Calu3 (cell line): ENCODE data around the gene SERBP1. TPM values are rescaled to one million over a fixed set of nuclear protein-coding genes. Genes with fewer than 3 reads are reported as not detected.

ENCODE experiments used
- BruUV-seq: library from RNA; stranded (reverse); fragments of 400-500 nt; replicated peaks from 2 replicates; lab custom pipeline; 2021; lab: Mats Ljungman, UMichigan
- CTCF ChIA-PET: fragments of 300-600 bp; sonication (Branson Sonifier 250); formaldehyde crosslinking; loops from one replicate; lab custom pipeline; 2022; ENCODE audit warnings: antibody characterized with exemption; lab: Charles Lee
- DNase-seq: peaks from one replicate; pipeline ENCODE4 v3.0.0; 2022
- H3K27ac Mint-ChIP-seq: one replicate; pipeline ENCODE4 v1.8.0; 2022; ENCODE audit warnings: mixed read lengths; ENCODE audit not compliant: unreplicated experiment
- H3K27me3 Mint-ChIP-seq: one replicate; pipeline ENCODE4 v1.8.0; 2022; ENCODE audit warnings: mixed read lengths; ENCODE audit not compliant: unreplicated experiment
- H3K36me3 Mint-ChIP-seq: one replicate; pipeline ENCODE4 v1.8.0; 2022; ENCODE audit warnings: mild to moderate bottlenecking, moderate library complexity, mixed read lengths; ENCODE audit not compliant: insufficient read depth, unreplicated experiment
- H3K4me1 Mint-ChIP-seq: one replicate; pipeline ENCODE4 v1.8.0; 2022; ENCODE audit warnings: mild to moderate bottlenecking, low read depth, mixed read lengths; ENCODE audit not compliant: unreplicated experiment
- H3K4me3 Mint-ChIP-seq: one replicate; pipeline ENCODE4 v1.8.0; 2022; ENCODE audit warnings: mild to moderate bottlenecking, low read depth, moderate library complexity, mixed read lengths; ENCODE audit not compliant: unreplicated experiment
- H3K9me3 Mint-ChIP-seq: one replicate; pipeline ENCODE4 v1.8.0; 2022; ENCODE audit warnings: low read depth, mixed read lengths; ENCODE audit not compliant: unreplicated experiment
- CTCF ChIP-seq: fragments of 200-600 bp; IDR thresholded peaks from one replicate; pipeline ENCODE4 v1.8.0; 2022; ENCODE audit warnings: antibody characterized with exemption; ENCODE audit not compliant: unreplicated experiment
- intact Hi-C: fragments of 100-400 bp; cut with micrococcal nuclease; formaldehyde crosslinking; loops from one replicate; pipeline ENCODE4 v1.10.0; 2022; ENCODE audit not compliant: unreplicated experiment
- total RNA-seq: library from RNA; stranded (reverse); gene quantifications from 2 replicates; pipeline ENCODE4 v1.2.3, GENCODE V29; 2022

The SERBP1 gene
- total RNA-seq, 1 experiment from 2014 or later, result 226 TPM

- CTCF ChIA-PET, result no interaction called here
- intact Hi-C loops, result no loop called here
- DNase-seq, result no peak
- Mint-ChIP-seq H3K27me3 (no peaks in the 10 kb centered on the region), H3K4me1 (peaks cover 25% of the 10 kb centered on the region), H3K9me3 (no peaks in the 10 kb centered on the region), H3K36me3 (peaks cover 5% of the 10 kb centered on the region), H3K4me3 (no peak overlapping the region), H3K27ac (no peak overlapping the region)
- BruUV-seq, result no TSS peak
- TF ChIP-seq CTCF, result no peak
Measured at GRCh38 chr1:67371681-67372080, 58.5 kb downstream of the SERBP1 start.

GRCh38 chr1:67371043-67371442 is 59.2 kb downstream of the SERBP1 start:
- no TSS peak for BruUV-seq
- Mint-ChIP-seq H3K36me3 (peaks cover 5% of the 10 kb centered on the region), H3K27ac (no peak overlapping the region), H3K27me3 (no peaks in the 10 kb centered on the region), H3K4me3 (no peak overlapping the region), H3K9me3 (no peaks in the 10 kb centered on the region), H3K4me1 (peaks cover 18% of the 10 kb centered on the region)
- intact Hi-C loops, result no loop called here
- CTCF ChIA-PET, result no interaction called here
- DNase-seq, result no peak
- no peak for TF ChIP-seq CTCF

- TF ChIP-seq CTCF, result no peak
- Mint-ChIP-seq H3K27ac (peak overlapping the region; percentile 24), H3K27me3 (no peaks in the 10 kb centered on the region), H3K9me3 (no peaks in the 10 kb centered on the region), H3K4me3 (no peak overlapping the region), H3K36me3 (no peaks in the 10 kb centered on the region), H3K4me1 (peaks cover 16% of the 10 kb centered on the region)
- no TSS peak for BruUV-seq
- CTCF ChIA-PET, result no interaction called here
- DNase-seq, result no peak
- intact Hi-C loops, result no loop called here
Measured at GRCh38 chr1:67368046-67368514, 62.1 kb downstream of the SERBP1 start.

GRCh38 chr1:67367370-67368045 is 62.7 kb downstream of the SERBP1 start:
- intact Hi-C loops, result no loop called here
- H3K4me1 Mint-ChIP-seq, result peaks cover 16% of the 10 kb centered on the region

More at GRCh38 chr1:67367370-67368045, 62.7 kb downstream of the SERBP1 start:
- no TSS peak for BruUV-seq
- Mint-ChIP-seq H3K36me3 (no peaks in the 10 kb centered on the region), H3K4me3 (no peak overlapping the region), H3K9me3 (no peaks in the 10 kb centered on the region), H3K27ac (peak overlapping the region; percentile 24), H3K27me3 (no peaks in the 10 kb centered on the region)
- no peak for TF ChIP-seq CTCF
- CTCF ChIA-PET, result interaction anchor here (0.6 kb wide), 1 partner anchor 35 kb away, joined by 5 read pairs; no protein-coding TSS in a partner anchor
- peak; percentile 59 for DNase-seq
